Nephron progenitor cell (in vitro differentiated cells): ENCODE measurements around the gene DCTN4.

Experiments used
- DNase-seq: peaks from one replicate; pipeline ENCODE4 v3.0.0; 2021
- H3K27ac Mint-ChIP-seq: 2 replicates; pipeline ENCODE4 v1.8.0; 2021; ENCODE audit warnings: mild to moderate bottlenecking, moderate library complexity, mixed read lengths
- H3K27me3 Mint-ChIP-seq: 2 replicates; pipeline ENCODE4 v1.8.0; 2021; ENCODE audit warnings: mild to moderate bottlenecking, low read depth, mixed read lengths; ENCODE audit not compliant: poor library complexity
- H3K36me3 Mint-ChIP-seq: 2 replicates; pipeline ENCODE4 v1.8.0; 2021; ENCODE audit warnings: low read depth, mixed read lengths
- H3K4me1 Mint-ChIP-seq: 2 replicates; pipeline ENCODE4 v1.8.0; 2021; ENCODE audit warnings: mixed read lengths
- H3K4me3 Mint-ChIP-seq: 2 replicates; pipeline ENCODE4 v1.8.0; 2021; ENCODE audit warnings: mild to moderate bottlenecking, moderate library complexity, mixed read lengths
- H3K9me3 Mint-ChIP-seq: 2 replicates; pipeline ENCODE4 v1.8.0; 2021; ENCODE audit warnings: mild to moderate bottlenecking, moderate library complexity, mixed read lengths
- TF ChIP-seq, protein P1 (sequence below): fragments of 200-600 bp; sonication (generic); IDR thresholded peaks from 2 replicates; pipeline ENCODE4 v1.5.0; 2021; ENCODE audit warnings: antibody characterized with exemption

Gene DCTN4

DNA sequence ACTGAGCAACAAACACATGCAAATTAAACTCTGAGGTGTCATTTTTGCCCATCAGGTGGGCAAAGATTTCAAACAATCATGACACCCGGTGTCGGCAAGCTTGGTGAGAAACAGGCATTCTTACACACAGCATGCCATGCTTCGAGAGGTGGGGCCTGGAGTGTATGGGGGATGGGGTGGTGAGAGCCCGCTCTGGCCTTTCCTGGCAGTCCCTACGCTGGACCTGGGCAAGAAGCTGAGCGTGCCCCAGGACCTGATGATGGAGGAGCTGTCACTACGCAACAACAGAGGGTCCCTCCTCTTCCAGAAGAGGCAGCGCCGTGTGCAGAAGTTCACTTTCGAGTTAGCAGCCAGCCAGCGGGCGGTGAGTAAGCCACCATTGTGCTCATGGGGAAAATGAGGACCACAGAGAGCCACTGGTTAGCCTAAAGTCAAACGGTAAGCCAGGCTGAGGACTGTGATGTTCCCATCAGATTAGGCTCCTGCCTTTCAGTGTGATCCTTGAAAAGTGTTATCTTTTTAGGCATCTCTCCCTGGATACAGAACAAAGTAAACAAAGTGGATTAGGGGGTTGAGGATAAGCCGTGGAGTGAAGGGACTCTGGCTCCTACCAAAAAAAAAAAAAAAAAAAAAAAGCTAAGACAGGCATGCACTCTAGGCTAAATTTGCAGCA is 88.4 kb downstream of the DCTN4 start:
- TF ChIP-seq, protein P1, sequence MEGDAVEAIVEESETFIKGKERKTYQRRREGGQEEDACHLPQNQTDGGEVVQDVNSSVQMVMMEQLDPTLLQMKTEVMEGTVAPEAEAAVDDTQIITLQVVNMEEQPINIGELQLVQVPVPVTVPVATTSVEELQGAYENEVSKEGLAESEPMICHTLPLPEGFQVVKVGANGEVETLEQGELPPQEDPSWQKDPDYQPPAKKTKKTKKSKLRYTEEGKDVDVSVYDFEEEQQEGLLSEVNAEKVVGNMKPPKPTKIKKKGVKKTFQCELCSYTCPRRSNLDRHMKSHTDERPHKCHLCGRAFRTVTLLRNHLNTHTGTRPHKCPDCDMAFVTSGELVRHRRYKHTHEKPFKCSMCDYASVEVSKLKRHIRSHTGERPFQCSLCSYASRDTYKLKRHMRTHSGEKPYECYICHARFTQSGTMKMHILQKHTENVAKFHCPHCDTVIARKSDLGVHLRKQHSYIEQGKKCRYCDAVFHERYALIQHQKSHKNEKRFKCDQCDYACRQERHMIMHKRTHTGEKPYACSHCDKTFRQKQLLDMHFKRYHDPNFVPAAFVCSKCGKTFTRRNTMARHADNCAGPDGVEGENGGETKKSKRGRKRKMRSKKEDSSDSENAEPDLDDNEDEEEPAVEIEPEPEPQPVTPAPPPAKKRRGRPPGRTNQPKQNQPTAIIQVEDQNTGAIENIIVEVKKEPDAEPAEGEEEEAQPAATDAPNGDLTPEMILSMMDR: no peak

DNA sequence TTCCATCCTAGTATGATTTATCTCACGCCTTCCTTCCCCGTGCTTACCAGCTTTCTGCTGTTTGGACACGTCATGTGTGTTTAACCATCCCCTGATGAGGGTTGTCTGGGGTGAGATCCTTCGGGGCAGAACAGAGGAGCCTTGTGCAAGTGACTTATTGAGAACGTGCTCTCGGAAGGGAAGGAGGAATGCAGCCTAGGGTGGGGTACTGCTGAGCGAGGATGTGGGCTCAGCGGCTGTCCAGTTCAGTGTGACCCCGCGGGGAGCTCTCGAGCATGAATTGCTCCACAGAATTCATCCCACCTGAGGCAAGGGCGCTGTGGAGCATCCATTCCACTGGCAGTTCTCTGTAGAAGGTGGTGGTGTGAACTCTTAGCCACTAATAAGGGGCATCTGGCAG is 93.8 kb downstream of the DCTN4 start:
- peaks cover 25% of the 10 kb centered on the region for H3K4me1 Mint-ChIP-seq
- H3K36me3 Mint-ChIP-seq: peaks cover 2% of the 10 kb centered on the region

More for the DNA sequence above, 88.4 kb downstream of the DCTN4 start:
- peaks cover 35% of the 10 kb centered on the region for H3K4me1 Mint-ChIP-seq
- peak overlapping the region; percentile 79 for H3K4me3 Mint-ChIP-seq
- no peak overlapping the region for H3K27ac Mint-ChIP-seq
- H3K9me3 Mint-ChIP-seq: peaks cover 5% of the 10 kb centered on the region
- H3K27me3 Mint-ChIP-seq: peaks cover 16% of the 10 kb centered on the region
- H3K36me3 Mint-ChIP-seq: peaks cover 5% of the 10 kb centered on the region
- no peak for DNase-seq

DNA sequence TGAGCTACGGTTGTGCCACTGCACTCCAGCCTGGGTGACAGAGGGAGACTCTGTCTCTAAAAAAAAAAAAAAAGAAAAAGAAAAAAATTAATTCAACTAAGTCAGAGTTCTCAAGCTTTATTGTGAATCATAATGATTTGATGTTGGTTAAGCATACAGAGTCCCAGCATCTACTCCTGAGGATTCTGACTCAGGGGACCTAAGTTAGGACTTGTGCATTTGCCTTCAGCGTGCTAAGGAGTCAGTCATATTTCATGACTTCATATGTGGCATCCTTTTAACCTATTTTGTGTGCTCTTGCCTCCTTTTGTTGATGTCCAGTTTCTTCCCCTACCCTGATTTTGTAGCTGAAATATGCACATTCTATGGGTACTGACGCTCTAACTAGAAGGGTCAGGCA is 94.9 kb downstream of the DCTN4 start:
- H3K4me3 Mint-ChIP-seq: no peak overlapping the region
- H3K36me3 Mint-ChIP-seq: no peaks in the 10 kb centered on the region
- H3K4me1 Mint-ChIP-seq: peaks cover 36% of the 10 kb centered on the region
- TF ChIP-seq, protein P1: no peak
- H3K27me3 Mint-ChIP-seq: peaks cover 13% of the 10 kb centered on the region
- no peak for DNase-seq
- H3K27ac Mint-ChIP-seq: no peak overlapping the region
- H3K9me3 Mint-ChIP-seq: no peaks in the 10 kb centered on the region

More for the DNA sequence above, 93.8 kb downstream of the DCTN4 start:
- Mint-ChIP-seq H3K9me3 (peaks cover 3% of the 10 kb centered on the region), H3K27me3 (peaks cover 13% of the 10 kb centered on the region), H3K27ac (no peak overlapping the region), H3K4me3 (no peak overlapping the region)
- DNase-seq: no peak
- TF ChIP-seq, protein P1: no peak

DNA sequence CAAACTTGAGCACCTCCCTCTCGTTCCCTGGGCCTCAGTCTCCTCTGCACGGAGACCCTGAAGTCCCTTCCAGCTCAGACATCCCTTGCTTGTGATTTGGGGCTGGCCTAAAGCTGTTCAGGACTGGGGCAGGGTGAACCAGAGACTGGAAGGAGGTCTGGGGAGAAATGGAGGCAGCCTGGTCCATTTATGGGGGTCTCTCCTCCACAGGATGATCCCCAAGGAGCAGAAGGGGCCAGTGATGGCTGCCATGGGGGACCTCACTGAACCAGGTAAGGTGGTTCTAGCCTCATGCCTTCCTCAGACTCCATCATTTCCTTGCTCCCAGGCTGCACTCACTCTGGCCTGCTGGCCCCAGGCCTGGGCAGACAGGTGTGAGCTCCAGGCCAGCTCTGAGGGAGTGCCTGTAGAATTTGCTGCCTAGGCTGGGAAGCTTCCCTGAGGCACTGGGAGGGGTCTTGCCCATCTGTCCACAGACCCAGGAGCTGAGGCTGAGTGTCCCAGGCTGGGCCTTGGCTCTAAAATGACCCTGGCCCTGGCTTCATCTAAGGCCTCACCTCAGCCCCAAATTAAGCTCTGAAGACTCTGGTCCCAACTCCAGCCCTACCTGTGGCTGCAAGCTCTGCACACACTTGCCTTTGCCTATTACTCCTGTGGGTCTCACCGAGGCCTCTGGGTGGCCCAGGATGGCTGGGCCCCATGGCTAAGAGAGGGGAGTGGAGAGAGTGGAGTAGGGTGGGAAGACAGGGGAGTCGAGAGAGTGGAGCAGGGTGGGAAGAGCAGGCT is 95.9 kb downstream of the DCTN4 start:
- H3K27ac Mint-ChIP-seq: no peak overlapping the region
- H3K4me1 Mint-ChIP-seq: peaks cover 46% of the 10 kb centered on the region

DNA sequence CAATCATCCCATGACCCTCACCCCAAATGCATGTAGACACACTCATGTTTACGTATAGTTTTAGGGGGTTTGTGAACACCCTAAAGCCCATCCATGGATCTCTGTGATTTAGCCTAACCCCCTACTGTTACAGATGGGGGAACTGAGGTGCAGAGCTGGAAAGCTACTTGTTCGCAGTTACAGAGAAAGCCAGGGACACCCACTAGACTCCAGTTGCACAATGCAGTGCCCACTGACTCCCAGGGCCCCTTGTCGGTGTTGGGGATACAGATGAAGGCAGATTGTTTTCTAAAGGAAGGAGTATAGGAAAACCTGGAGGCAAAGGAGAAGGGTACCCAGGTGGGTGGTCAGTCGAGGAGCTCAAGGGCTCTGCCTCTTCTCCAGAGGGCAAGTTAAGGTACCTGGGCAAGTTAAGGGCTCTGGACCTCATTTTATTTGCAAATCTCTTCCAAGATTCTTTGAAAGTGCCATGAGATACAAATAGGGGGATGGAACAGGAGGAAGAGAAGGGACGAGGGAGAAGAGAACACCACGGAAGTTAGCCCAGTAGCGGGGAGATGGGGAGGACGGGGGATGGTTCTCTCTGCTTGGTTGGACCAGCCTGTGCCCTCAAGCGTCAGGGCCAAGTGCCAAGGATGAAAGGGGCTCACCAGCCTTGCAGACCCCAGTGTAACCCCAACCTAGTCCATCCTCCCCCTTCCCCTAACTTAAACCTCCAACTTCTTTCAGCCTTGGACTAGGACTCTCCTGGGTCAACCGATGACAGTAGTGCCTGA is 96.8 kb downstream of the DCTN4 start:
- H3K4me3 Mint-ChIP-seq: no peak overlapping the region
- no peaks in the 10 kb centered on the region for H3K9me3 Mint-ChIP-seq
- TF ChIP-seq, protein P1: no peak

More for the DNA sequence above, 95.9 kb downstream of the DCTN4 start:
- peaks cover 13% of the 10 kb centered on the region for H3K27me3 Mint-ChIP-seq
- H3K36me3 Mint-ChIP-seq: no peaks in the 10 kb centered on the region
- H3K4me3 Mint-ChIP-seq: no peak overlapping the region
- DNase-seq: no peak
- TF ChIP-seq, protein P1: no peak
- no peaks in the 10 kb centered on the region for H3K9me3 Mint-ChIP-seq

More for the DNA sequence above, 96.8 kb downstream of the DCTN4 start:
- H3K27me3 Mint-ChIP-seq: peaks cover 15% of the 10 kb centered on the region
- no peak for DNase-seq
- H3K4me1 Mint-ChIP-seq: peaks cover 56% of the 10 kb centered on the region
- no peaks in the 10 kb centered on the region for H3K36me3 Mint-ChIP-seq
- H3K27ac Mint-ChIP-seq: peak overlapping the region; percentile 38
